ENCODE results near the gene CCDC88B. TPM values are rescaled to one million over a fixed set of nuclear protein-coding genes. Genes with fewer than 3 reads are reported as not detected.
A peak's percentile ranks its signal among the peaks of the same experiment; 100 is the strongest.

Gene CCDC88B
- total RNA-seq, 2 donors from 2014 or later, result 8.8 to 16.2 TPM

DNA sequence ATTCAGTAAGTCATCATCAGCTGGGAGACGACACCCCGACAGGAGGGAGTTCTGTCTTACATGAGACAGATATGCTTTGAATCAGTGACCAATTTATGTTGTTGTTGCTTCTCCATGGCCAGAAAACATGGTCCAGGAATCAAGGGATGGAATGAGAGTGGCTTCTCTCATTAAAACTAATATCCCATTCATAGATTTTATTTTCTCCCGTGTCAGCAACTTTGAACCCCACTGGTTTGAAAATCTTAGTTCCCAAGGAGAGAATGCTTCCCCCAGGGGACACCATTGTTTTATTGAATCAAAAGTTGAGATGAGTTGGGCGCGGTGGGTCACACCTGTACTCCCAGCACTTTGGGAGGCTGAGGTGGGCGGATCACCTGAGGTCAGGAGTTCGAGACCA, 61.8 kb downstream of the CCDC88B start:
- H3K36me3 ChIP-seq (replicated peaks in 1 of 2; ENCODE audit: insufficient read depth in 1 of 2, low read depth in 2 of 2), result no peaks in the 10 kb centered on the region
- peaks cover 5% of the 10 kb centered on the region for H3K4me1 ChIP-seq
- intact Hi-C loops (cut with DNase I), result no loop called here
- no peak for ATAC-seq
- no peaks in the 10 kb centered on the region for H3K27me3 ChIP-seq
- H3K9me3 ChIP-seq, result no peaks in the 10 kb centered on the region
- H3K27ac ChIP-seq, result no peak overlapping the region
- WGBS, 2 donors, result 81 to 92% methylated on average over 7 of the region's 7 CpGs
- no peak for TF ChIP-seq POLR2A (IDR thresholded peaks at IDR 0.05)
- TF ChIP-seq, protein P1, sequence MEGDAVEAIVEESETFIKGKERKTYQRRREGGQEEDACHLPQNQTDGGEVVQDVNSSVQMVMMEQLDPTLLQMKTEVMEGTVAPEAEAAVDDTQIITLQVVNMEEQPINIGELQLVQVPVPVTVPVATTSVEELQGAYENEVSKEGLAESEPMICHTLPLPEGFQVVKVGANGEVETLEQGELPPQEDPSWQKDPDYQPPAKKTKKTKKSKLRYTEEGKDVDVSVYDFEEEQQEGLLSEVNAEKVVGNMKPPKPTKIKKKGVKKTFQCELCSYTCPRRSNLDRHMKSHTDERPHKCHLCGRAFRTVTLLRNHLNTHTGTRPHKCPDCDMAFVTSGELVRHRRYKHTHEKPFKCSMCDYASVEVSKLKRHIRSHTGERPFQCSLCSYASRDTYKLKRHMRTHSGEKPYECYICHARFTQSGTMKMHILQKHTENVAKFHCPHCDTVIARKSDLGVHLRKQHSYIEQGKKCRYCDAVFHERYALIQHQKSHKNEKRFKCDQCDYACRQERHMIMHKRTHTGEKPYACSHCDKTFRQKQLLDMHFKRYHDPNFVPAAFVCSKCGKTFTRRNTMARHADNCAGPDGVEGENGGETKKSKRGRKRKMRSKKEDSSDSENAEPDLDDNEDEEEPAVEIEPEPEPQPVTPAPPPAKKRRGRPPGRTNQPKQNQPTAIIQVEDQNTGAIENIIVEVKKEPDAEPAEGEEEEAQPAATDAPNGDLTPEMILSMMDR (IDR thresholded peaks at IDR 0.05), result no peak
- no peak for DNase-seq
- H3K4me3 ChIP-seq, result no peak overlapping the region

DNA sequence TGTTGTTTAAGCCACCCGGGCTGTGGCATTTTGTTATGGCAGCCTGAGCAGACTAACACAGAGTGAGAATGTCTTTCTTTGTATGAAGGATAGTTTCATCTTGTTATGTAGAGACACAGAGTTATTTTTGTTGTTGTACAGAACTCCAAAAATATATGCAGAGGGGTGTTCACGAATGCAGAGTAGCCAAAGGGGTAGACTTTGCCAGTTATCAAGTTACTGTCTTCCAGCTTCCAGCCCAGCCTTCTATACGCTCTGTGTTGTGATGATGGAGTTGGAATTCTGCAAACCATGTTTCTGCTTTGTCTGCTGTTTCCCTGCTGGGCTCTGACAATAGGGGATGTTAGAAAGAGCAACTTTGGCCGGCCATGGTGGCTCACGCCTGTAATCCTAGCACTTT, 63.1 kb downstream of the CCDC88B start:
- intact Hi-C loops (cut with DNase I), result no loop called here
- Histone ChIP-seq H3K9me3 (no peaks in the 10 kb centered on the region), H3K27me3 (no peaks in the 10 kb centered on the region), H3K36me3 (replicated peaks in 1 of 2; ENCODE audit: insufficient read depth in 1 of 2, low read depth in 2 of 2) (no peaks in the 10 kb centered on the region), H3K4me1 (peaks cover 5% of the 10 kb centered on the region), H3K4me3 (no peak overlapping the region), H3K27ac (no peak overlapping the region)
- no peak for ATAC-seq
- TF ChIP-seq, protein P1 (IDR thresholded peaks at IDR 0.05), result no peak
- no peak for TF ChIP-seq POLR2A (IDR thresholded peaks at IDR 0.05)
- 75 to 77% methylated on average over 5 of the region's 5 CpGs for WGBS, 2 donors
- DNase-seq, result no peak

DNA sequence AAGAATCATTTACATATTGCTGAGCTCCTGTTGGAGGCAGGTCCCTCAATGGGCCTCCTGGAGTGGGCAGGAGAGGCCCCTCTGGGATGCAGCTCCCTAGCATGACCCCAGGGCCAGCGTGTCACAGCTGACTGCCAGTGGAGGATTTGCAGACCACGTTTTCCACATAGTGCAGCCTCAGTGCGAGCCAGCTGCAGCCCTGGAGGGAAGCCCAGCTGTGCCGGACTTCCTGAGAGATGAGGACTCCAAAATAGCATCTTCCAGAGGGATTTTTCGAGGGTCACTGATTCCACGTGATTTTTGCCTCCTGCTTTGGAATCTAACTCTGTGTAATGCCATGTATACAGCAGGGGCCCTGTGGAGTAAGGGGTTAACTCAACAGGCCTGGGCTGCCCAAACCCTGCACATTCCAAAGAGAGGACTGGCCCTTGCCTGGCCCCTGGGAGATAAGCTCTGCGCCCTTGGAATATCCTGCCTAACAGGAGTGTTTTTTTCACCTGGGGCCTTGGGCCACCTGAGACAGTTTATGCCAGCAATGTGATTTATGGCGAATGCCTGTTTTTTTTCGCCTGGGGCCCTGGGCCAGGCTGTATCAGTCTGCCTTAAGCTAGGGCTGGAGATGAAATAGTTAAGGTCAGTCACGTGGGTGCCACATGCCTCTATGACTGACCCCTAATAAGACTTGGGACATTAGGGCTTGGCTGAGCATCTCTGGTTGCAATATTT, 66.4 kb downstream of the CCDC88B start:
- ATAC-seq, result peak; percentile 38
- Histone ChIP-seq H3K4me1 (no peaks in the 10 kb centered on the region), H3K9me3 (no peaks in the 10 kb centered on the region), H3K27me3 (no peaks in the 10 kb centered on the region), H3K27ac (no peak overlapping the region), H3K4me3 (no peak overlapping the region), H3K36me3 (replicated peaks in 1 of 2; ENCODE audit: insufficient read depth in 1 of 2, low read depth in 2 of 2) (no peaks in the 10 kb centered on the region)
- TF ChIP-seq, protein P1 (IDR thresholded peaks at IDR 0.05), result no peak
- no peak for TF ChIP-seq POLR2A (IDR thresholded peaks at IDR 0.05)
- DNase-seq, result peak in 1 of 4 donors; percentile 33
- WGBS, 2 donors, result 39 to 47% methylated on average over 3 to 10 of the region's 10 CpGs
- intact Hi-C loops (cut with DNase I), result no loop called here

MicroRNA genes within 50 kb of the gene (microRNA counts, 767-probe panel; counts per million panel counts)
- 0 to 736 counts per million in 2 donors for microRNA hsa-miR-1237

Small RNA genes within 50 kb of the gene (microRNA-seq; reads per million reads assigned to microRNA genes)
- 0.47 to 1.8 reads per million in 2 donors for gene MIR1237 (ENCODE audit: borderline number of aligned reads in 2 of 2, borderline replicate concordance in 2 of 2)
- gene MIR7155 (ENCODE audit: borderline number of aligned reads in 2 of 2, borderline replicate concordance in 2 of 2), result 0.45 to 0.47 reads per million in 2 donors

Small RNA genes within 50 kb of the gene (small RNA-seq; reads per million reads assigned to genes)
- gene MIR1237, result not detected
- not detected for gene MIR7155
- not detected for gene RF00019

Other genes with a start within 250 kb of the CCDC88B start
- 10 to 100 TPM; 24.7 to 65.4 TPM for gene MACROD1, start 174.1 kb upstream of the CCDC88B start, total RNA-seq
- 10 to 100 TPM; 35.8 to 63.6 TPM for gene STIP1, start 154.0 kb upstream of the CCDC88B start, total RNA-seq
- 1 to 10 TPM; 8.6 to 9.1 TPM for gene FERMT3, start 133.5 kb upstream of the CCDC88B start, total RNA-seq
- gene TRPT1, start 114.0 kb upstream of the CCDC88B start, total RNA-seq, result 10 to 100 TPM; 56.3 to 75.2 TPM
- gene NUDT22, start 113.9 kb upstream of the CCDC88B start, total RNA-seq, result 10 to 100 TPM; 45.9 to 73.5 TPM
- gene DNAJC4, start 109.7 kb upstream of the CCDC88B start, total RNA-seq, result 10 to 100 TPM; 23.6 to 56.7 TPM
- gene VEGFB, start 105.6 kb upstream of the CCDC88B start, total RNA-seq, result 100 to 1,000 TPM in 1 of 2 donors, 10 to 100 TPM in 1; 32.4 to 108 TPM
- gene FKBP2, start 99.1 kb upstream of the CCDC88B start, total RNA-seq, result 10 to 100 TPM; 42.0 to 92.6 TPM
- gene PPP1R14B, start 93.3 kb upstream of the CCDC88B start, total RNA-seq, result 100 to 1,000 TPM in 1 of 2 donors, 10 to 100 TPM in 1; 87.7 to 112 TPM
- gene PLCB3, start 88.7 kb upstream of the CCDC88B start, total RNA-seq, result 10 to 100 TPM; 13.8 to 14.5 TPM
- 10 to 100 TPM; 51.1 to 85.9 TPM for gene BAD, start 55.5 kb upstream of the CCDC88B start, total RNA-seq
- 10 to 100 TPM in 1 of 2 donors, 1 to 10 TPM in 1; 4.4 to 19.4 TPM for gene GPR137, start 54.4 kb upstream of the CCDC88B start, total RNA-seq
- gene KCNK4, start 48.9 kb upstream of the CCDC88B start, total RNA-seq, result not detected
- 1 to 10 TPM in 1 of 2 donors, not detected in 1; 2.3 TPM for gene CATSPERZ, start 39.8 kb upstream of the CCDC88B start, total RNA-seq
- 10 to 100 TPM; 51.7 to 63.8 TPM for gene ESRRA, start 34.7 kb upstream of the CCDC88B start, total RNA-seq
- gene TRMT112, start 22.6 kb upstream of the CCDC88B start, total RNA-seq, result 100 to 1,000 TPM; 170 to 223 TPM
- gene PRDX5, start 22.1 kb upstream of the CCDC88B start, total RNA-seq, result 100 to 1,000 TPM; 108 to 224 TPM
- 10 to 100 TPM; 13.0 to 22.7 TPM for gene RPS6KA4, start 19.0 kb downstream of the CCDC88B start, total RNA-seq
- not detected for gene SLC22A11, start 215.7 kb downstream of the CCDC88B start, total RNA-seq

All from body of pancreas (tissue), 4 donors.